HEK293 (cell line): ENCODE results near the gene GALNT2.

ENCODE experiments used
- CTCF ChIP-seq: fragments of 450-650 bp; formaldehyde crosslinking; IDR thresholded peaks from 2 replicates; pipeline ENCODE4 v1.5.1; 2016; ENCODE audit warnings: missing biosample characterization, missing genetic modification characterization
- SP3 ChIP-seq: fragments of 450-650 bp; formaldehyde crosslinking; IDR thresholded peaks from 2 replicates; pipeline ENCODE4 v1.5.1; 2016; ENCODE audit warnings: missing biosample characterization, missing genetic modification characterization
- ZNF2 ChIP-seq: fragments of 450-650 bp; formaldehyde crosslinking; IDR thresholded peaks from 2 replicates; pipeline ENCODE4 v1.5.1; 2016; ENCODE audit warnings: missing biosample characterization, missing genetic modification characterization
- ZNF76 ChIP-seq: fragments of 450-650 bp; formaldehyde crosslinking; IDR thresholded peaks from 2 replicates; pipeline ENCODE4; 2016; ENCODE audit warnings: low read depth, missing biosample characterization, missing genetic modification characterization, borderline replicate concordance

GRCh38 chr1:230108580-230108979 lies 41.5 kb downstream of the GALNT2 start:
- TF ChIP-seq SP3 (no peak), ZNF2 (tag by site-specific recombination) (no peak), ZNF76 (tag by site-specific recombination) (no peak), CTCF (tag by site-specific recombination) (no peak)
